Gastroesophageal sphincter (tissue), 4 donors: ENCODE measurements around the gene BAD. TPM values are rescaled to one million over a fixed set of nuclear protein-coding genes. Genes with fewer than 3 reads are reported as not detected.
A peak's percentile ranks its signal among the peaks of the same experiment; 100 is the strongest.

ENCODE experiments used
- ATAC-seq: fragments of 150-250 bp; one replicate; pipeline ENCODE4 v1.9.1; 2016; ENCODE audit warnings: mild to moderate bottlenecking, moderate library complexity
- H3K27ac ChIP-seq, 4 donors: fragments of 200-600 bp; sonication (generic) in 3 of 4; 1 replicate in 3 of 4; 2 replicates in 1 of 4; pipeline ENCODE4 v1.5.1; 2016 to 2019
- H3K27me3 ChIP-seq: fragments of 200-600 bp; sonication (generic); one replicate; pipeline ENCODE4 v1.5.1; 2019
- H3K36me3 ChIP-seq, 2 donors: fragments of 200-600 bp; sonication (generic); one replicate each; pipeline ENCODE4 v1.5.1; 2019; ENCODE audit warnings: control low read depth in 1 of 2
- H3K4me1 ChIP-seq, 3 donors: fragments of 200-600 bp; sonication (generic); 1 replicate in 2 of 3; 2 replicates in 1 of 3; pipeline ENCODE4 v1.5.1; 2016 to 2019; ENCODE audit warnings: control low read depth in 2 of 3
- H3K4me3 ChIP-seq, 2 donors: fragments of 200-600 bp; sonication (generic); one replicate each; pipeline ENCODE4 v1.5.1; 2019; ENCODE audit warnings: mild to moderate bottlenecking in 1 of 2, moderate library complexity in 1 of 2
- H3K9me3 ChIP-seq, 3 donors: fragments of 200-600 bp; sonication (generic); one replicate each; pipeline ENCODE4 v1.5.1; 2017 to 2019; ENCODE audit warnings: control low read depth in 2 of 3
- CTCF ChIP-seq, 4 experiments: fragments of 200-600 bp in 2 of 4; fragments of 450-650 bp in 2 of 4; sonication (generic) in 1 of 4; IDR thresholded peaks; one replicate each; pipeline ENCODE4 v1.5.1; 2017 to 2019; ENCODE audit warnings: antibody characterized with exemption in 4 of 4, mild to moderate bottlenecking in 2 of 4, moderate library complexity in 2 of 4
- EP300 ChIP-seq: sonication (generic); formaldehyde crosslinking; IDR thresholded peaks from one replicate; pipeline ENCODE4 v1.6.1; 2017; ENCODE audit warnings: antibody characterized with exemption, mild to moderate bottlenecking
- POLR2A ChIP-seq, 2 donors: fragments of 450-650 bp; IDR thresholded peaks; one replicate each; pipeline ENCODE4 v1.6.1; 2017; ENCODE audit warnings: antibody characterized with exemption in 2 of 2, mild to moderate bottlenecking in 2 of 2, moderate library complexity in 1 of 2
- POLR2AphosphoS5 ChIP-seq: sonication (generic); formaldehyde crosslinking; IDR thresholded peaks from one replicate; pipeline ENCODE4 v1.6.1; 2017; ENCODE audit warnings: antibody characterized with exemption
- WGBS, 2 donors: methylation state at CpG; one replicate each; pipeline ENCODE4 v1.1.5; 2018; ENCODE audit warnings: low coverage in 1 of 2; 5-methylcytosine and 5-hydroxymethylcytosine counted together
- total RNA-seq, 4 donors: library from RNA; depleted of rRNA; stranded (reverse); fragments of >200 nt; gene quantifications; one replicate each; pipeline ENCODE4 v1.1.0, GENCODE V29; 2016

BAD gene
- total RNA-seq, 4 donors from 2014 or later, result 97.1 to 156 (median 135) TPM

GRCh38 chr11:64232967-64233315, 51.5 kb downstream of the BAD start:
- Histone ChIP-seq H3K4me1 (peaks cover 3 to 80% (median 27%) of the 10 kb centered on the region in 3 donors), H3K27me3 (no peaks in the 10 kb centered on the region), H3K36me3 (peaks cover 0 to 23% of the 10 kb centered on the region in 2 donors), H3K27ac (peak overlapping the region in 3 of 4 donors; percentile 95 to 96 (median 96)), H3K9me3 (no peaks in the 10 kb centered on the region), H3K4me3 (no peak overlapping the region)
- WGBS, 2 donors, result 77 to 79% methylated on average over 7 to 8 of the region's 8 CpGs
- TF ChIP-seq POLR2A (IDR thresholded peaks at IDR 0.05) (no peak), CTCF (IDR thresholded peaks at IDR 0.05) (no peak), EP300 (no peak), POLR2AphosphoS5 (no peak)
- ATAC-seq, result no peak

DNA sequence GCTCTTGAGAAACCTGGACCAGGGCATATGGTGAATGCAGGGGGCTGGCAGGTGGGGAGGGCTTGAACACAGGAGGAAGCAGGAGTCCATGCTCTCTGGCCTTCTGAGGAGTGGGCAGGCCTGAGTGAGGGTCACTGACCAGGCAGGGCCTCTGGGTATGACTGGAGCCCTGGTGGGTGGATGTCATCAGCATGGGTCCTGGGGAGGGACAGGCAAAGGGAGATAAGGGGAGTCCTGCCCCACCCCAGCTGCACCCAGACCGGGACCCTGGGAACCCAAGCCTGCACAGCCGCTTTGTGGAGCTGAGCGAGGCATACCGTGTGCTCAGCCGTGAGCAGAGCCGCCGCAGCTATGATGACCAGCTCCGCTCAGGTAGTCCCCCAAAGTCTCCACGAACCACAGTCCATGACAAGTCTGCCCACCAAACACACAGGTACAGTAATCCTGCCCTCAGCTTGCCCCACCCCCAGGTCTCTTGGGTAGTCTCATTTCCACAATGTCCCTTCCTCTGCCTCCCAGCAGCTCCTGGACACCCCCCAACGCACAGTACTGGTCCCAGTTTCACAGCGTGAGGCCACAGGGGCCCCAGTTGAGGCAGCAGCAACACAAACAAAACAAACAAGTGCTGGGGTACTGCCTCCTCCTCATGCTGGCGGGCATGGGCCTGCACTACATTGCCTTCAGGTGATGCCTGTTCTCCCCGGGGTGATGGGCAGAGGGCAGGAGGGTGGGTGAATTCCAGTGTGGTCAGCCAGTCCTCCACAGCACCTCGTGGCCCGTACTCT, 52.1 kb downstream of the BAD start:
- WGBS, 2 donors, result 88% methylated on average over 4 of the region's 15 CpGs; no CpG with 5 or more reads in 1 of the 2 donors
- H3K27me3 ChIP-seq, result no peaks in the 10 kb centered on the region
- no peak overlapping the region for H3K4me3 ChIP-seq
- H3K27ac ChIP-seq, result peak overlapping the region in 3 of 4 donors; percentile 37 to 96 (median 95)
- peaks cover 3 to 84% (median 33%) of the 10 kb centered on the region in 3 donors for H3K4me1 ChIP-seq
- H3K9me3 ChIP-seq, result no peaks in the 10 kb centered on the region
- TF ChIP-seq POLR2AphosphoS5, result no peak
- TF ChIP-seq CTCF (IDR thresholded peaks at IDR 0.05), result no peak
- no peak for TF ChIP-seq EP300
- no peak for TF ChIP-seq POLR2A (IDR thresholded peaks at IDR 0.05)
- H3K36me3 ChIP-seq, result peaks cover 0 to 17% of the 10 kb centered on the region in 2 donors
- ATAC-seq, result no peak

DNA sequence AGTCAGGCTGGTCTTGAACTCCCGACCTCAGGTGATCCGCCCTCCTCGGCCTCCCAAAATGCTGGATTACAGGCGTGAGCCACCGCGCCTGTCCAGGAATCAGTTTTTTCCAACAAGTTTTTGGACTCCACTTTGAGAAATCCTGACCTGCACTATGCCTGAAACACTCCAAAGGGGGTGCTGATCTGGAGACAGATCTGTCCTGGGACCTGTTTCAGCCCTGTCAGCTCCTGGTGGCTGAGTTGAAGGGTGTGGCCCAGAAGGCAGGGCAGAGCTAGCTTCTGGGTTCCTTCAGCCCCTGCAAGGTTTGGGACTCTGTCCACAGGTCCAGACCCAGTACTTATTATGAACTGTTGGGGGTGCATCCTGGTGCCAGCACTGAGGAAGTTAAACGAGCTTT, 52.9 kb downstream of the BAD start:
- no peak overlapping the region for H3K4me3 ChIP-seq
- no peaks in the 10 kb centered on the region for H3K9me3 ChIP-seq
- no peak for TF ChIP-seq CTCF (IDR thresholded peaks at IDR 0.05)
- no peak for TF ChIP-seq EP300
- TF ChIP-seq POLR2A (IDR thresholded peaks at IDR 0.05), result no peak
- H3K27me3 ChIP-seq, result no peaks in the 10 kb centered on the region
- ATAC-seq, result no peak
- H3K27ac ChIP-seq, result peak overlapping the region in 3 of 4 donors; percentile 37 to 96 (median 95)
- WGBS, 2 donors, result no CpG with 5 or more reads among the region's 7 CpGs
- H3K4me1 ChIP-seq, result peaks cover 3 to 89% (median 40%) of the 10 kb centered on the region in 3 donors
- peaks cover 0 to 9% of the 10 kb centered on the region in 2 donors for H3K36me3 ChIP-seq

DNA sequence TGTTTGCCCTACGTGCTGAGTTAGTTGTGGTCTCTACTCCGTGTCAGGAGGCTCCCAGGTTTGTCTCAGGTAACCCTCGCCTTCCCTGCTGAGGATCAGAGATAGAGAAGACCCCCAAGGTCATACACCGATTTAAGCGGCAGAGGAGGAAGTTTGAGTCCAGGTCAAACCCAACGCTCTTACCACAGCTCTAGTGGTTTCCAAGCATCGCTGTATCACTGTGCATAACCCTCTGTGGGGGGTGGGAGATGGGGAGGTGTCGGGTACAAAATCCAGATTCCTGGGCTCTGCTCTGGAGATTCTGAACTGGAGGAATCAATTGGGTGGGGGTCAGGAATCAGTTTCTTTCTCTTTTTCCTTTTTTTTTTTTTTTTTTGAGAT, 53.5 kb downstream of the BAD start:
- 6 to 14% methylated on average over 2 to 5 of the region's 8 CpGs for WGBS, 2 donors
- H3K36me3 ChIP-seq, result peaks cover 0 to 3% of the 10 kb centered on the region in 2 donors
- H3K27me3 ChIP-seq, result no peaks in the 10 kb centered on the region
- H3K9me3 ChIP-seq, result no peaks in the 10 kb centered on the region
- H3K4me3 ChIP-seq, result peak overlapping the region; percentile 39 to 83
- TF ChIP-seq EP300, result no peak
- no peak for TF ChIP-seq POLR2A (IDR thresholded peaks at IDR 0.05)
- no peak for TF ChIP-seq POLR2AphosphoS5
- no peak for TF ChIP-seq CTCF (IDR thresholded peaks at IDR 0.05)
- H3K4me1 ChIP-seq, result peaks cover 3 to 87% (median 40%) of the 10 kb centered on the region in 3 donors
- H3K27ac ChIP-seq, result peak overlapping the region; percentile 67 to 97 (median 96)
- ATAC-seq, result no peak
